Body of pancreas (tissue), 4 donors: ENCODE results near the gene CTXND1.

Experiments used
- CTCF ChIP-seq, 7 experiments: fragments of 450-650 bp in 4 of 7; fragments of 200-600 bp in 3 of 7; sonication (generic) in 3 of 7; IDR thresholded peaks; one replicate each; pipeline ENCODE4 v1.5.1; 2016 to 2019; ENCODE audit warnings: antibody characterized with exemption in 7 of 7
- POLR2A ChIP-seq, 3 donors: fragments of 450-650 bp; IDR thresholded peaks; one replicate each; pipeline ENCODE4 v1.6.1; 2016; ENCODE audit warnings: antibody characterized with exemption in 3 of 3, mild to moderate bottlenecking in 2 of 3

- TF ChIP-seq CTCF (IDR thresholded peaks at IDR 0.05): no peak
- TF ChIP-seq POLR2A (IDR thresholded peaks at IDR 0.05): no peak
Measured at GRCh38 chr15:80274554-80274953, 22.5 kb upstream of the CTXND1 start.
